ENCODE measurements around the gene HERPUD2.
"Not testable (repeated sequence)": the region's sequence is repeated elsewhere in the genome, so short reads cannot be mapped to it uniquely, and the experiment has no call there.

The HERPUD2 gene

DNA sequence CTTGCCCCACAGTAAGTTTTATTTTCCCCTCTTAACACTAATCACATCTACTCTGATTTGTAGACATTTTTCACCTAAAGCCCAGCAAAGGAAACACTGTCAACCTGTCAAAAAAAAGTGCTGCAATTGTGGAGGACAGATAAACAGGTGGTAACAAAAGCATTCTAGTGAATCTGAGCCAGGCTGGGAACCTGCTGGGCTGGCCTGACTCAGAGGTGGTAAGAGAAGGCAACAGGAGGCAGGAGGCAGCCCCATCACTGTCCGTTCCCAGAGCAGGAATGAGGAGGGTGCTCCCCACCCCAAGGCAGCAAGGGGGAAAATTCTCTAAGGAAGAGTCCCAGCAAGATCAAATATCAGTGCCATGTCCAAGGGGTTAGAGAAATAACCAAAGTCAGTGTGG lies 19.5 kb upstream of the HERPUD2 start:
- DNase-seq (ENCODE audit: low read depth), result no peak

DNA sequence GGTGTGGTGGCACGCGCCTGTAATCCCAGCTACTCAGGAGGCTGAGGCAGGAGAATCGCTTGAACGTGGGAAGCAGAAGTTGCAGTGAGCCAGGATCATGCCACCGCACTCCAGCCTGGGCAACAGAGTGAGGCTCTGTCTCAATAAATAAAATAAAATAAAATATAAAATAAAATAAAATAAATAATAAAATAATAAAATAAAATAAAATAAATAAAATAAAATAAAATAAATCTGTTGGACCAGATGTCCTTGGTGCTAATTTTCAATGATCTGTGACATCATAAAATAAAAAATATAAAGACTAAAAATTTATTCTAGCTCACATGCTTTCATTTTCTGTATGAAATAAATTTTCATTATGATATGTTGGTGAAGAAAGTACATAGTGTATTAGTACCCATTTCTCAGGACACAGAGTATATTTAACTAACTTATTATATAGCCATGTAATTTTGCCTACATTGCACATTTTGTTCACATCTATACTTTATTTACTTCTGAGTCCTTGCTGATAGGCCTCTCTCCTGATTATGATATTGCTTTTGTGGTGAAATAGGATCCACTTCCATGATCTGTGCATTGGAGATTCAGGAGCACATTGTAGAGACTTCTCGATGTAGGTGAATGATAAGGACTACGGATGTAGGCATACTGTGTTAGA lies 17.8 kb upstream of the HERPUD2 start:
- DNase-seq (ENCODE audit: low read depth), result no peak

DNA sequence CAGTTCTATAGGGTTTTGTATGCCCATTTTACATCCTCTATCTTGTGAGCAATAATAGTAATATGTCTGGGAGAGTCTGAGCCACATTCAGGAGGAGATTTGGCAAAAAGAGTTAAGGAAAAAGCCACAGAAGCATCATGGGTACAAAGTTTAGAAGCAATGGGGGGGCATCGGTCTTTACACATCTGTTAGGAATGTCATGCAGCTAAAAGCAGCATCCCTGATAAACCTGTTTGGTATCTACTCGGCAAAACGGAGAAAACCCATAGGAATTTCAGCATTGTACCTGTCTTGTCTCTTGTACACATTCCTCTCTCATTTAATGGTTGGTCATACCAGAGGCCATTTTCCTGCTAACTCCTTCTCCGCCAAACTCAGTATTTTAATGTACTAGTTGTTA lies 12.5 kb upstream of the HERPUD2 start:
- no peak for DNase-seq (ENCODE audit: low read depth)

DNA sequence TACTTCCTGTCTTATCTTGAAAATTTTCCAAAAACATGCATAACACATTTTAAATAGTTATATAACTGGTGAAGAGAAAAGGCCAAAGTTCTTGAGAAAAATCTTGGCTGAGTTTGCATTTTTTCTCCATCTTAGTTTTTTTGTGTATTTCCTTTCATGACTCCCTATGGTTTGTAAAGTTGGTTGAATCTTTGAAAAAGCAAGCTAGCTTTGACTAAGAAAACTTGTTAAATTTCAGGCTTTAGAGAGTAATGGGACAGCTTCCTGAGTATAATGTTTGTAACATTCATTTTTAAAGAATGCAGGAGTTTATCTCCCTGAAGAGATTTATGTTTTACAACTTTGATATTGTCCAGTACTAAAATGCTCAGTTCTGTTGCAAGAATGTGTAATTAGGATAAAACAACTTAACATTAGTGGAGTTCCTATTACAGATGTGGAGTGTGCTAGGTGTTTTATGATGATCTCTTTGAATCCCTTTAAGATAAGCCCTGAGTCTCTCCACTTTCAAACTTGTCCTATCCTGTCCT lies 11.1 kb upstream of the HERPUD2 start:
- DNase-seq (ENCODE audit: low read depth), result no peak

DNA sequence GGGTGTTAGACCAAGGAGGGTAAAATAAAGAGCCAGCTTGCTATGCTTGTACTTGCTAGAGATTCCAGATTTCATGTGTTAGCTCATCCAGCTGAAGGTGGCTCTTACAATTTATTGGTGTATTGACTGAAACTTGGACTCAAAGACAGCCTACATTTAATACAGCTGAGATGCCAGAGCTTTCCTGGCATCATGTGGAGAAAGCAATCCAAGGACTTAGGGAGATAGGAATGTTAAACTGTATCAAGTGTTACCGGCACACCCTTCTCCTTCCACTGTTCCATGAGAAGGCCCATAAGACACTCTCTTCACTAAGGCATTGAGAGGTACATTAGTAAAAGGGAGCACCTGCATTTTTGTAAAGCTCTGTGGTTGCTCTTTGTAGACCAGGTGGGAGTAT lies 9.3 kb upstream of the HERPUD2 start:
- DNase-seq (ENCODE audit: low read depth), result no peak

DNA sequence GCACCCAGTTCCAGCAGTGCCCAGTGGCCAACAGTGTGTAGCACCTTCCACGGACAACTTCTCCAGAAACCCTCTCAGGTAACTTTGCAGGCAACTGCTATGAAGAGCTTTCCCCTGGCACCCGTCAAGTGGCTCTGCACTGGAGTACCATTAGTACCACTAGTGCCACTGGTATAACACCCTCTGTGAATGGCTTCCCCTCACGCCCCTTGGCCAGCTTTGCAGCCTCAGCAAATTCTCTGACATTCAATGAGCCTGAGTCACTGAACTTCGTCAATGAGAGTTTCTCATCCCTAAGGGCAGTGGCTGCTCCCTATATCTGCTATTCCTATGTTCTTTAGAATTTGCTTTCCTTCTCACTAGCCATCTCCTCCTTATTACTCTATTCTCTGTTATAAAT lies 7.6 kb upstream of the HERPUD2 start:
- DNase-seq (ENCODE audit: low read depth), result no peak

DNA sequence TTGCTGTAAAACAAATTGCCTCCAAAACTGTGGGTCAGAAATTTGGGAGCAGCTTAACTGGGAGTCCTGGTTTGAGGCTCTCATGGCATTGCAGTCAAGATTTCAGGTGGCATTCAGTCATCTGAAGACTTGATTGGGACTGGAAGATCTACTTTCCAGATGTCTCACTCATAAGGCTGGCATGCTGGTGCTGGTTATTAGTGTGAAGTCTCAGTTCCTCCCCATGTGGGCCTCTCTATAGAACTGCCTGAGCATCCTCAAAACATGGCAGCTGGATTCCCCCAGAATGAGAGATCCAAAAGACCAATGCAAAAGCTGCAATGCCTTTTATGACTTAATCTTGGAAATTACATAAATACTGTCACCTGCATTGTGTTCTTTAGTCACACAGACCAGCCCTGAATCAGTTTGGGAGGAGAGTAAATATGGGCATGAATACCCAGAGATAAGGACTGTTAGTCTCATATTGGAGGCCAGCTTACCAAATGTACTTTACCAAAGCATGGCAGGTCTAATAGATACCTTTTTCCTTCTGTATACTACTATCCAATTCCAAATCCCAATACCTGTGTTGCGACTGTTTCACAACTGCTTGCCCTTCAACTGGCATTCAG lies 6.5 kb upstream of the HERPUD2 start:
- DNase-seq (ENCODE audit: low read depth), result no peak

DNA sequence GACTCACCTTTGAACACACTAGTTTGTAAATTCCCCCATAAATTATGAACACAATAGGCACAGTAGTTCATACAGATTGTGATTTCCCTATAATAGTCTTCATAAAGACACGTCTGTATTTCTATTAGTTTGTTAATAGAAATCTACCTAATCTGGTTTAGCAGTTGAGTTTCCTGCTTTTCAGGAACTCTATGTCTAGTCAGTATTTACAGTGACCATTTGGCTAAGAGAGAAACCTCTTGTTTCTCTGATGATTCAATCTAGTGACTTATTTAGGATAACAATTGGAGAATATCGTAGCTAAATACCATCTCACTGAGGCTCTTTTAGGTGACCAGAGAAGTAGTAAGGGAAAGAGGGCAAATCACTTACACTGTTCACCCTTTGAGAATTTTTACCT lies 5.9 kb upstream of the HERPUD2 start:
- no peak for DNase-seq (ENCODE audit: low read depth)

DNA sequence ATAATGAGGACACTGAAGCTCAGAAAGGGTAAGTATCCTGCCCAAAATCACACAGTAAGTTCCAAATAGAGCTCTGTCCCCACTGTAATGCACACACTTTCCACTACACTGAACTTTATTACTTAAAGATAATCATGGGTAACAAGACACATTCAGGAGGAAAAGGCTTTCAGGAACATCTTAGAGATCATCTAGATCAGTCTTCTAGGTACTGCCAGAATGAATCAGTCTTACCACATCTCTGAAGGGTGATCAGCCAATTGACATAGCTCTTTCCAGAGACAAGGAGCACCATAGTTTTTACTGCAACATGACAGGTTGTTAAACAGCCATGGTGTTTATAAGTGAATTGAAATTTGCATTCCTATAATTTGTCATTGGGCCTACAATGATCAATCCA lies 5.4 kb upstream of the HERPUD2 start:
- no peak for DNase-seq (ENCODE audit: low read depth)

DNA sequence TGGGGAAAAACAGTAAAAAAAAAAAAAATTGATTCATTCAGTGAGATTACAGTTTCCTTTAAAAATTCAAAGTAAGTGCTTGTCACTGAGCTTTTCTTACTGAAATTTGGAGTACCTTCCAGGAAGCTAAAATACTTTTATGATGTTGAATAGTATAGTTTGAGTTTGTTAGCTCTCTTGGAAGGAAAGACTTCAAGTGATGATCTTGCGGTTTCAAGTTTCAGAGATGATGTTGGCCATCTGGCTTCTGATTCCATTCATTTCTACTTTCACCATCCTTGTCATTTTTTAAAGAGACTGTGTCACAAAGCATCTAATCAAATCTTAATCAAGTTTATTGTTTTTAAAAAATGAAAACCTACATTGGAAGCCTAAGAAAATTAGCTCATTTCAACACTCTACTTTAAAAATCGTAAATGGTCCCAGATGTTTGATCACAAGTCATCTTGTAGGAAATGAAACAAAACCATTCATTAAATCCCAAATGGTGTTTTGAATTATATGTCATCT lies 4.9 kb upstream of the HERPUD2 start:
- DNase-seq (ENCODE audit: low read depth), result no peak

DNA sequence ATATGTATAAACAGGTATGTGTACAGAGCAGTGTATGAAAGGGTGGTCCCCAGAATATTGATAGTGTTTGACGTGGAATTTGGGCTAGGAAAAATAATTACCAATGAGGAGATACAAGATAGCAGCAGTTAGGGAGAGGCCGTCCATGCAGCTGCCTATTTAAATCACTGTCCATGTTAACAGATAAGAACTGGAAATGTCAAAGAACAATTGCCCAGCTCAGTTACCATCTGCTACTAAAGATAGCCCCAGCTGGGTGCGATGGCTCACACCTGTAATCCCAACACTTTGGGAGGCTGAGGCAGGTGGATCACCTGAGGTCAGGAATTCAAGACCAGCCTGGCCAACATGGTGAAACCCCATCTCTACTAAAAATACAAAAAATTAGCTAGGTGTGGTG lies 3.4 kb upstream of the HERPUD2 start:
- not testable (repeated sequence) for DNase-seq (ENCODE audit: low read depth)

DNA sequence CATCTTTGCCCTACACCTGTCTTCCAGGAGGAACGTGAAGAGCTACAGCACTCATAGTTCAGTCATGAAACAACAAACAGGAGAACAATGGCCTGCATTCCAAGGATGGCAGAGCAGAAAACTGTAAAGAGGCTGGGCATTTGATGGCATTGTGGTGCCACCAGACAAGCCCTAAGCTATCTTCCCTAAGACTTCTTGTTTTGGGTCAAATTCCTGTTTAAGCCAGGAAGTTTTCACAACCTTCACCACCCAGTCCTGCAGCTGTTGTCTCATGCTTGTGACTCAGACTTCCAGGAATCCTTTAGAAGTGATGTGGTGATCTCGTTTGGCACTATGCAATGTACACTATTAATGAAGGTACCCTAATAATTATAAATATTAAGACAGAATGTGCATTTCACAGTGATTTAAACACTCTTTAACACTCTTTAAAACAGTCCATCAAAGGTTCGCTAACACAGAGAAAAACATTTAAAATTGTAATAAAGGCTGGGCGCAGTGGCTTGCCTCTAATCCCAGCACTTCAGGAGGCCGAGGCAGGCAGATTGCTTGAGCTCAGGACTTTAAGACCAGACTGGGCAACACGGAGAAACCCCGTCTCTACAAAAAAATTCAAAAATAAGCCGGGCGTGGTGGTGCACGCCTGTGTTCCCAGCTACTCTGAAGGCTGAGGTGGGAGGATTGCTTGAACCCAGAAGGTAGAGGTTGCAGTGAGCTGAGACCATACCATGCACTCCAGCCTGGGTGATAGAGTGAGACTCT lies 2.7 kb upstream of the HERPUD2 start:
- DNase-seq (ENCODE audit: low read depth), result peak; percentile 40

DNA sequence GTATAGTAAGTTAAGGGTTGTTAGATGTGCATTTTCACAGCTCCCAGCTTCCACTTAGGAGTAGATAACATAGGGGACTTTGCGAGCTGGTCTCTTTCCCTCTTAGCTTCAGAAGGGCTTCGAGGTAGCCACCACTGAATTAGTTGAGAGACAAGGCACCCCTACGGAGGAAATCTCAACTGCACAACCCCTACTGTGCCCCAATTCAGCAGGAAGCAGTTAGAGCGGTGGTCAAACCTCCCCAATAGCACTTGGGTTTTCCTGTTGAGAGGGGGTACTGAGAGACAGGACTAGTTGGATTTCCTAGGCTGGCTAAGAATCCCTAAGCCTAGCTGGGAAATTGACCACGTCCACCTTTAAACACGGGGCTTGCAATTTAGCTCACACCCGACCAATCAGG lies 1.1 kb upstream of the HERPUD2 start:
- DNase-seq (ENCODE audit: low read depth), result no peak

DNA sequence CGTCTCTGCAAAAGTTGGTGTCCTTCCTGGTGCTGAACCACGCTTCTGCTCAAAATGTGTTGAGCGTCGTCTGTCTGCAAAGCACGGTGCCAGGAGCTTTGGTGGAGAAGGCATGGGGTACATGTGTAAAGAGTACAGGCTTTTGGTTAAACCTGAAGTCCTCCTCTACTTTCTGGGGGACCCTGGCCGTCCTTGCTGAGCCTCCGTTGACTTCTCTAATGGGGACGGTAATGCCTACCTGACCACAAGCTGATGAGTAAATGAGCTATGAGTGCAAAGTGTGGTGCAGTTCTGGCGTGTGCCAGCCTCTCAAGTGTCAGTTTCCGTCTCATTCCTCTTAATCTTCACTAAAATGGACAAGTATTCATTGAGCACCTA lies 527 bp upstream of the HERPUD2 start:
- no peak for DNase-seq (ENCODE audit: low read depth)

DNA sequence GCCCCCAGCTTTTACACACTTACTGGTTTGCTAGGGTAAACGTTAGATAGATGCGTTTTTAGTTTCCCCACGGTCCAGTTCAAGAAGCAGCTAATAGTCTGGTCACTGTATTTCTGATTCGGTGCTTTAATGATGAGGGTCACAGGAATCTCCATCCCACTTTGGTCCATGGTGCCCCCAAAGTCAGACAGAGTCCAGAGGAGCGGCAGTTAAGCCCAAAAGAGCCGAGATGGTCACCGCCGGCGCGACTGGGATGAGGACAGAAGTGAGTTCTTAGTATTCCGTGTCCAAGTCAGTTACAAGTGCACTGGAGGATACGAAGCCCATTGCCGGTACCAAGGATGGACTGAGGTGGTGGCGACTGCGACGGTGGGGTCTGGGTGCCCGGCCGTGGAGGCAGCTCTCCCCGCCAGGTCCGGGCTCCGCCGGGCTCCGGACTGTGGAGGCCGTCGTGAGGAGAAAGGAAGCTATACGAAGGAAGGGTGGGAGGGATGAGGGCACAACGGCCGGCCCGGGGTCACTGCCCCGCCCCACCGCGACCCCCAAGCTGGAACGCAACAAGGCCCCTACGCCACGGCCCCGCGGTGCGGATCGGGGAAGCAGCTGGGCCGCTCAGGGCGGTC lies 663 bp downstream of the HERPUD2 start:
- peak; percentile 6 for DNase-seq (ENCODE audit: low read depth)

DNA sequence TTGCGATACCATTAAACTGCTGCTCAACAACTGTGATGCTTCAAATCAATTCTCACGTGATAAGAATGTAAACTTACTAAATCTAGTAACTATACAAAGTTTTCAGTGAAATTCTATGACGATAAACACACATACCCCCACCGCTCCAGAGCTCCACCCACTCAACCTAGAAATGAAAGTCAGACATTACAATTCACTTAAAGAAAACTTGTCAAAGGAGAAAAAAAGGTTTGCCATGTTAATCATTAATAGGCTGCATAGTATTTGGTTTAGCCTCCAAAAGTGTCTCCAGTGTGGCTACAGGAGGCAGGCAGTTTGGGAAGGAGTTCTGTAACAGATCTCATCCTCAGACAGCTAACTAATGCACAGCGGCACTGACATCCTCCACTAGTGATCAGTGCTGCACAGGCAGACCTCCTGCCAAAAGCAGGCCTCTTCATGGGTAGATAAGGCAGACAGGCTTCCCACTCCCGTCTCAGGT lies 3.1 kb downstream of the HERPUD2 start:
- DNase-seq (ENCODE audit: low read depth), result no peak

DNA sequence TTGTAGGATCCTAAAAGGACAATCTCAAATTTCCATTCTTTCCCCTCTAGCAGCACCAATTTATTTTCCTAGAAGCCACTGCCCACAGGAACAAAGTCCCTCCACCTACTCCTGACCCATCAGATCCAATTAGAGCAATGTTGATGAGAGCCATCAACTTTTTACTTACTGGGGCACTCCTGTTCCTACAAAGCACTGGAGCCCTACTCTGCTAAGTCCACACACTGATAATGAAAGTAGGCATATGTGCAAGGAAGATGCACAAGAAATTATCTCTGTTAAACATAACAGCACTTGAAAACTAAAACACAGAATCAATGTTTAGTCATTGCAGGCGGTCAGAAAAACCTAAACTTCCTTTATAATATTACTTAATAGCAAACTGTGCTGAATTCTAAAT lies 3.6 kb downstream of the HERPUD2 start:
- DNase-seq (ENCODE audit: low read depth), result no peak

DNA sequence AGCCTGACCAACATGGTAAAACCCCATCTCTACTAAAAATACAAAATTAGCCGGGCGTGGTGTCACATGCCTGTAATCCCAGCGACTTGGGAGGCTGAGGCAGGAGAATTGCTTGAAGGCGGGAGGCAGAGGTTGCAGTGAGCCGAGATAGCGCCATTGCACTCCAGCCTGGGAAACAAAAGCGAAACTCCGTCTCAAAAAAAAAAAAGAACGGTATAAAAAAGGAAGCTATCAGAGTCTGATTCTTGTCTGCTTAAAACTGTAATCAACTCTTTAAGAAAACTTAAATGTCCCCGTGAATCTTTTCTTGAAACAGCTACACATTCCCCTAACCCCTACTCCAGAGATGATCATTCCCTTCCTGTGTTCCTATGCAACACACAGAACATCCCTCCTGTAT lies 4.3 kb downstream of the HERPUD2 start:
- DNase-seq (ENCODE audit: low read depth), result not testable (repeated sequence)

DNA sequence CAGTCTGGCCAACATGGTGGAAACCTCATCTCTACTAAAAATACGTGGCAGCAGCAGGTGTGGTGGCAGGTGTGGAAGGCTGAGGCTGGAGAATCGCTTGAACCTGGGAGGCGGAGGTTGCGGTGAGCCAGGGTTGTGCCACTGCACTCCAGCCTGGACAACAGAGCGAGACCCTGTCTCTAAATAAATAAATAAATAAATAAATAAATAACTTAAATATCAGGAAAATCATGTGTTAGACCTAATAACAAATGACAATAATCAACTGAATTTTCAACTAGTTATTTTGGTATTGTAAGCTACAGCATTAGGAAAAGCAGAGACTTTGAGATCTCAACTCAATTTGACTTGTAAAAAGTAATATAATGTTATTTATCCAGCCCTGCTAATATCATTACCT lies 9.2 kb downstream of the HERPUD2 start:
- no peak for DNase-seq (ENCODE audit: low read depth)

DNA sequence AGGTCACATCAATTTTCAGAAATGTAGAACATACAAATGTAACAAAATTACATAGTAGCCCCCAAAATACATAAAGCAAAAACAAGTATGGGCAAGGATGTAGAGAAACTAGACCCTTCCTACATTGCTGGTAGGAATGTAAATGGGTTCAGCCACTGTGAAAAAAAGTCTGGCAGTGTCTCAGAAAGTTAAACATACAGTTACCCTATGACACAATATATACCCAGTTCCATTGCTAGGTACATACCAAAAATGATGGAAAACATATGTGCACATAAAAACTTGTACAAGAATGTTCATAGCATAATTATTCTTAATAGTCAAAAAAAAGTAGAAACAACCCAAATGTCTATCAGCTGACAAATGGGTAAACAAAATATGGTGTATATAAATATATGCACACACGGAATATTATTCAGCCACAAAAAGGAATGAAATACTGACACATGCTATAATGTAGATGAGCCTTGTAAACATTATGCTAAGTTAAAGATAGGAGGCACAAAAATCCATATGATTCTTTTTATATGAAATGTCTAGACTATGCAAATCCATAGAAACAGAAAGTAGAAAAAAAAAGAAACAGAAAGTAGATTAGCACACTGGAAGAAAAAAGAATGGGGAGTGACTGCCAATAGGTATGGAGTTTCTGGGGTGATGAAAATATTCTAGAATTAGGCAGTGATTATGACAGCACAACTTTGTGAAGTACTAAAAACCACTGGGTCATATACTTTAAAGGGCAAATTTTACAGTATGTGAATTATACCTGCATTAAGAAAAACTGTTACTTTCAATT lies 13.5 kb downstream of the HERPUD2 start:
- DNase-seq (ENCODE audit: low read depth), result peak; percentile 28

DNA sequence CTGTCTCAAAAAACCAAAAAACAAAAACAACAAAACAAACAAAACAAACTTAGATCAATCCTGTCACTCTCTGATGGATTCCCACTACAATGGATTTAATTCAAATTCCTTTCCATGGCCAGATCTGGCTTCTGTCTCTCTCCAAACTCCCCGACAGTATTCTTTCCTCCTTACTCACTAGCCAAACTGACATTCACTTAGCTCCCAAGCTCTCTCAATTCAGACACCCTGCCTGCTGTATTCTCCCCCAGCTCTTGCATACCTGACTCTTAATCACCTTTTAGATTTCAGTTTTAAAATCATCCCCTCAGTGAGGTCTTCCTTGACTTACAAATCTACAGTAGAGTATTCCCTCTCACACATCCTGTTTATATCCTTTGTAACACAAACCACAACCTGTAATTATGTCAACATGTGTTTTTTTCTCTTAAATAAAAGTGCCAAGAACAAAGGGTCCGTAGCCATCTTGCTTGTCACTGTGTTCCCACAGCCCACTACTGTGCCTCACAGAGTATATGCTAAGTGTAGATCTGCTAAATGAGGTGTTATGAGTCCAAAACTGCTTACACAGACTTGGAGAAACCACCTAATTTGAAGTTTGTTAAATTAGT lies 14.4 kb downstream of the HERPUD2 start:
- no peak for DNase-seq (ENCODE audit: low read depth)

Measured in fibroblast of gingiva (primary cell).